Endothelial cell of umbilical vein (primary cell): ENCODE measurements around the gene CHERP. TPM values are rescaled to one million over a fixed set of nuclear protein-coding genes. Genes with fewer than 3 reads are reported as not detected.

ENCODE experiments used
- BruUV-seq: library from RNA; stranded (reverse); fragments of 400-500 nt; replicated peaks from 2 replicates; lab custom pipeline; 2021; lab: Mats Ljungman, UMichigan
- CTCF ChIA-PET: fragments of 300-600, 350-600 bp; sonication (Branson Sonifier 250); formaldehyde crosslinking; loops from one replicate; lab custom pipeline; 2021; ENCODE audit warnings: antibody characterized with exemption, inconsistent platforms; lab: Charles Lee
- POLR2A ChIA-PET: fragments of 300-600, 350-600 bp; sonication (Branson Sonifier 250); formaldehyde crosslinking; loops from one replicate; lab custom pipeline; 2021; ENCODE audit warnings: antibody characterized with exemption, inconsistent platforms; lab: Charles Lee
- DNase-seq: peaks from one replicate; pipeline ENCODE4 v3.0.0-alpha.2; 2011; ENCODE audit warnings: low read depth, low spot score
- FAIRE-seq: peaks from 2 replicates; lab custom pipeline; 2011; peaks lifted over from hg19 to GRCh38; lab: Jason Lieb, UNC
- H2AFZ ChIP-seq: 2 replicates; pipeline ENCODE4 v1.6.0; 2012; ENCODE audit warnings: low read depth, low read length, control low read depth, inconsistent platforms
- H3K27ac ChIP-seq: 2 replicates; pipeline ENCODE4 v1.5.1; 2011; ENCODE audit warnings: low read depth, mild to moderate bottlenecking, control low read depth, low read length, moderate library complexity; ENCODE audit not compliant: insufficient read depth
- H3K27me3 ChIP-seq, 2 experiments: 2 replicates each; pipeline versions ENCODE4 v1.6.0 to v1.6.1; 2011; ENCODE audit warnings: low read length in 2 of 2, mixed read lengths in 1 of 2; ENCODE audit not compliant: control insufficient read depth in 2 of 2, insufficient read depth in 2 of 2
- H3K36me3 ChIP-seq, 2 experiments: 2 replicates in 1 of 2; 3 replicates in 1 of 2; pipeline ENCODE4 v1.5.1; 2011; ENCODE audit warnings: low read length in 2 of 2, mild to moderate bottlenecking in 1 of 2, moderate library complexity in 1 of 2; ENCODE audit not compliant: control insufficient read depth in 2 of 2, insufficient read depth in 2 of 2; ENCODE audit errors: extremely low read depth in 1 of 2
- H3K4me1 ChIP-seq: 3 replicates; pipeline ENCODE4 v1.5.1; 2011; ENCODE audit warnings: mild to moderate bottlenecking, low read length; ENCODE audit not compliant: control insufficient read depth, insufficient read depth; ENCODE audit errors: extremely low read depth
- H3K4me2 ChIP-seq: 2 replicates; pipeline ENCODE4 v1.6.1; 2011; ENCODE audit warnings: low read length, control low read depth, mixed read lengths; ENCODE audit not compliant: insufficient read depth
- H3K4me3 ChIP-seq, 3 experiments: fragments of 200-600 bp in 1 of 3; sonication (generic), shearing (Covaris generic) in 1 of 3; replicated peaks in 1 of 3; 2 replicates each; pipeline ENCODE4 v1.5.1; 2011 to 2016; ENCODE audit warnings: control low read depth in 3 of 3, low read length in 3 of 3, mild to moderate bottlenecking in 2 of 3, inconsistent platforms in 1 of 3, low read depth in 1 of 3, moderate library complexity in 1 of 3; ENCODE audit not compliant: insufficient read depth in 1 of 3
- H3K79me2 ChIP-seq: 2 replicates; pipeline ENCODE4 v1.6.0; 2012; ENCODE audit warnings: low read length, inconsistent platforms; ENCODE audit not compliant: control insufficient read depth, insufficient read depth
- H3K9ac ChIP-seq: replicated peaks from 2 replicates; pipeline ENCODE3; 2011; ENCODE audit warnings: low read length, control low read depth; ENCODE audit not compliant: insufficient read depth; ENCODE audit errors: extremely low read depth
- H3K9me1 ChIP-seq: replicated peaks from 3 replicates; pipeline ENCODE4 v1.6.0; 2011; ENCODE audit warnings: mild to moderate bottlenecking, low read length; ENCODE audit not compliant: control insufficient read depth, insufficient read depth; ENCODE audit errors: extremely low read depth
- H3K9me3 ChIP-seq: replicated peaks from 2 replicates; pipeline ENCODE4 v1.5.1; 2012; ENCODE audit warnings: low read length, inconsistent platforms; ENCODE audit not compliant: control insufficient read depth, insufficient read depth
- H4K20me1 ChIP-seq: replicated peaks from 2 replicates; pipeline ENCODE3; 2011; ENCODE audit warnings: mild to moderate bottlenecking, low read length; ENCODE audit not compliant: control insufficient read depth, insufficient read depth; ENCODE audit errors: extremely low read depth
- EZH2 ChIP-seq: IDR thresholded peaks from 2 replicates; pipeline ENCODE4 v1.6.1; 2012; ENCODE audit warnings: borderline replicate concordance, low read depth, mild to moderate bottlenecking, moderate library complexity, low read length, inconsistent platforms; ENCODE audit not compliant: severe bottlenecking
- FOS ChIP-seq: IDR thresholded peaks from 2 replicates; pipeline ENCODE4 v1.6.1; 2011; ENCODE audit warnings: mild to moderate bottlenecking, low read length, moderate library complexity, borderline replicate concordance; ENCODE audit not compliant: insufficient read depth
- GATA2 ChIP-seq: IDR thresholded peaks from 2 replicates; pipeline ENCODE4 v1.7.0; 2011; ENCODE audit warnings: low read depth, mild to moderate bottlenecking, moderate library complexity, mixed read lengths, low read length; ENCODE audit not compliant: insufficient read length, insufficient read depth
- JUN ChIP-seq: IDR thresholded peaks from 2 replicates; pipeline ENCODE4 v1.6.1; 2011; ENCODE audit warnings: borderline replicate concordance, low read depth; ENCODE audit not compliant: insufficient read length, insufficient read depth
- MAX ChIP-seq: IDR thresholded peaks from 2 replicates; pipeline ENCODE4 v1.6.1; 2011; ENCODE audit not compliant: insufficient read depth, insufficient read length
- MYC ChIP-seq: IDR thresholded peaks from one replicate; pipeline ENCODE4 v1.6.1; 2011; ENCODE audit warnings: mild to moderate bottlenecking, low read depth, low read length
- POLR2A ChIP-seq: IDR thresholded peaks from 2 replicates; pipeline ENCODE4 v1.6.1; 2012; ENCODE audit warnings: low read depth, mild to moderate bottlenecking, control low read depth, low read length
- POLR2AphosphoS5 ChIP-seq: IDR thresholded peaks from 2 replicates; pipeline ENCODE4 v1.6.1; 2012; ENCODE audit warnings: low read depth, mild to moderate bottlenecking, control low read depth, low read length, moderate library complexity; ENCODE audit not compliant: insufficient read depth
- dilution Hi-C: fragments of 300-500 bp; cut with MboI; formaldehyde crosslinking; loops from one replicate; pipeline ENCODE4 v1.15.0; 2019; ENCODE audit warnings: low sequenced_read_pairs; ENCODE audit not compliant: extremely low pct_ligation_motif_present
- intact Hi-C: fragments of 100-400 bp; cut with micrococcal nuclease; formaldehyde crosslinking; loops from one replicate; pipeline ENCODE4 v1.10.0; 2022
- polyA plus RNA-seq, 4 experiments: library from polyadenylated mRNA; depleted of rRNA in 3 of 4; stranded (reverse) in 3 of 4; unstranded in 1 of 4; fragments of >200 nt; gene quantifications; 2 replicates each; pipeline versions ENCODE4 v1.2.1 to v1.2.3, GENCODE V29; 2011 to 2012; ENCODE audit warnings: missing spikeins in 1 of 4
- total RNA-seq: library from RNA; stranded (reverse); gene quantifications from 2 replicates; pipeline ENCODE4 v1.2.3, GENCODE V29; 2021
- TF ChIP-seq, protein P1 (sequence below), 2 donors: IDR thresholded peaks; 1 replicate in 1 of 2; 2 replicates in 1 of 2; pipeline ENCODE4 v1.5.1; 2011; ENCODE audit warnings: low read length in 2 of 2, mild to moderate bottlenecking in 2 of 2, moderate library complexity in 2 of 2, control low read depth in 1 of 2, inconsistent platforms in 1 of 2, low read depth in 1 of 2; ENCODE audit not compliant: insufficient read depth in 1 of 2; ENCODE audit errors: extremely low read depth in 1 of 2

CHERP gene
- total and polyA plus RNA-seq, 2 donors (not counting 3 experiments of a cell fraction or from before 2014, with no cell fraction given) = 8.9 to 53.9 TPM

GRCh38 chr19:16530540-16531379, 11.5 kb downstream of the CHERP start:
- no TSS peak for BruUV-seq
- intact Hi-C loops = no loop called here

GRCh38 chr19:16529466-16530144, 12.6 kb downstream of the CHERP start:
- intact Hi-C loops (loop anchor here (5.0 kb wide), 1 partner anchor 98 kb away; the partner anchor contains the start of gene MED26), dilution Hi-C loops (no loop called here)
- Histone ChIP-seq H3K36me3 (peaks cover 22 to 80% of the 10 kb centered on the region in 2 experiments), H3K9me3 (no peaks in the 10 kb centered on the region), H3K79me2 (no peaks in the 10 kb centered on the region), H3K4me2 (no peak overlapping the region), H4K20me1 (no peaks in the 10 kb centered on the region), H2AFZ (no peak overlapping the region), H3K4me3 (no peak overlapping the region), H3K27me3 (no peaks in the 10 kb centered on the region), H3K27ac (no peak overlapping the region), H3K9ac (no peak overlapping the region), H3K9me1 (no peaks in the 10 kb centered on the region), H3K4me1 (no peaks in the 10 kb centered on the region)
- CTCF ChIA-PET = interaction anchor here (0.9 kb wide), 1 partner anchor 58 kb away, joined by 3 read pairs; no protein-coding TSS in a partner anchor
- DNase-seq = no peak
- FAIRE-seq = no peak
- TF ChIP-seq JUN (no peak), POLR2AphosphoS5 (no peak), EZH2 (no peak), FOS (no peak), MYC (no peak), MAX (no peak), POLR2A (no peak), GATA2 (no peak)
- TF ChIP-seq, protein P1, sequence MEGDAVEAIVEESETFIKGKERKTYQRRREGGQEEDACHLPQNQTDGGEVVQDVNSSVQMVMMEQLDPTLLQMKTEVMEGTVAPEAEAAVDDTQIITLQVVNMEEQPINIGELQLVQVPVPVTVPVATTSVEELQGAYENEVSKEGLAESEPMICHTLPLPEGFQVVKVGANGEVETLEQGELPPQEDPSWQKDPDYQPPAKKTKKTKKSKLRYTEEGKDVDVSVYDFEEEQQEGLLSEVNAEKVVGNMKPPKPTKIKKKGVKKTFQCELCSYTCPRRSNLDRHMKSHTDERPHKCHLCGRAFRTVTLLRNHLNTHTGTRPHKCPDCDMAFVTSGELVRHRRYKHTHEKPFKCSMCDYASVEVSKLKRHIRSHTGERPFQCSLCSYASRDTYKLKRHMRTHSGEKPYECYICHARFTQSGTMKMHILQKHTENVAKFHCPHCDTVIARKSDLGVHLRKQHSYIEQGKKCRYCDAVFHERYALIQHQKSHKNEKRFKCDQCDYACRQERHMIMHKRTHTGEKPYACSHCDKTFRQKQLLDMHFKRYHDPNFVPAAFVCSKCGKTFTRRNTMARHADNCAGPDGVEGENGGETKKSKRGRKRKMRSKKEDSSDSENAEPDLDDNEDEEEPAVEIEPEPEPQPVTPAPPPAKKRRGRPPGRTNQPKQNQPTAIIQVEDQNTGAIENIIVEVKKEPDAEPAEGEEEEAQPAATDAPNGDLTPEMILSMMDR (IDR thresholded peaks at IDR 0.05; ENCODE audit: extremely low read depth in 1 of 2, insufficient read depth in 1 of 2, low read depth in 1 of 2, low read length in 2 of 2) = no peak
- BruUV-seq = no TSS peak
- POLR2A ChIA-PET = no interaction called here

More at GRCh38 chr19:16530540-16531379, 11.5 kb downstream of the CHERP start:
- Histone ChIP-seq H3K9ac (no peak overlapping the region), H3K9me3 (no peaks in the 10 kb centered on the region), H3K27ac (no peak overlapping the region), H3K4me2 (no peak overlapping the region), H3K79me2 (peaks cover 3% of the 10 kb centered on the region), H3K9me1 (no peaks in the 10 kb centered on the region), H3K4me3 (no peak overlapping the region), H2AFZ (no peak overlapping the region), H3K36me3 (peaks cover 22 to 77% of the 10 kb centered on the region in 2 experiments), H3K4me1 (no peaks in the 10 kb centered on the region), H3K27me3 (no peaks in the 10 kb centered on the region), H4K20me1 (no peaks in the 10 kb centered on the region)
- TF ChIP-seq POLR2AphosphoS5 = no peak
- TF ChIP-seq MYC = no peak
- no peak for TF ChIP-seq FOS
- ChIA-PET POLR2A (no interaction called here), CTCF (no interaction called here)
- DNase-seq (no peak), FAIRE-seq (no peak)
- dilution Hi-C loops = no loop called here
